MCF 10A (cell line): ENCODE measurements around the gene SREBF1. TPM values are rescaled to one million over a fixed set of nuclear protein-coding genes. Genes with fewer than 3 reads are reported as not detected.

ENCODE experiments used
- BruUV-seq: library from RNA; stranded (reverse); fragments of 400-500 nt; replicated peaks from 2 replicates; lab custom pipeline; 2021; lab: Mats Ljungman, UMichigan
- CTCF ChIA-PET: fragments of 300-600 bp; sonication (Branson Sonifier 250); formaldehyde crosslinking; extraction: SDS; loops from one replicate; lab custom pipeline; 2021; ENCODE audit warnings: antibody characterized with exemption, inconsistent platforms; lab: Yijun Ruan, JAX
- POLR2A ChIA-PET: fragments of 300-600, 350-650 bp; sonication (Branson Sonifier 250); formaldehyde crosslinking; extraction: SDS; loops from one replicate; lab custom pipeline; 2020; ENCODE audit warnings: antibody characterized with exemption, inconsistent platforms; lab: Yijun Ruan, JAX
- DNase-seq: peaks from one replicate; pipeline ENCODE4 v3.0.0-alpha.2; 2018; ENCODE audit not compliant: unreplicated experiment
- H3K27ac Mint-ChIP-seq: one replicate; pipeline ENCODE4 v1.8.0; 2022; ENCODE audit warnings: mild to moderate bottlenecking, low read depth, mixed read lengths; ENCODE audit not compliant: unreplicated experiment
- H3K27me3 Mint-ChIP-seq: one replicate; pipeline ENCODE4 v1.8.0; 2022; ENCODE audit warnings: mixed read lengths; ENCODE audit not compliant: insufficient read depth, unreplicated experiment
- H3K36me3 Mint-ChIP-seq: one replicate; pipeline ENCODE4 v1.8.0; 2022; ENCODE audit warnings: mild to moderate bottlenecking, moderate library complexity, mixed read lengths; ENCODE audit not compliant: insufficient read depth, unreplicated experiment
- H3K4me1 Mint-ChIP-seq: one replicate; pipeline ENCODE4 v1.8.0; 2022; ENCODE audit warnings: mixed read lengths; ENCODE audit not compliant: insufficient read depth, unreplicated experiment
- H3K4me3 Mint-ChIP-seq: one replicate; pipeline ENCODE4 v1.8.0; 2022; ENCODE audit warnings: mild to moderate bottlenecking, moderate library complexity, mixed read lengths; ENCODE audit not compliant: unreplicated experiment
- H3K9me3 Mint-ChIP-seq: one replicate; pipeline ENCODE4 v1.8.0; 2022; ENCODE audit warnings: mixed read lengths; ENCODE audit not compliant: unreplicated experiment
- CTCF ChIP-seq: fragments of 200-600 bp; IDR thresholded peaks from one replicate; pipeline ENCODE4 v1.8.0; 2022; ENCODE audit warnings: antibody characterized with exemption, mild to moderate bottlenecking; ENCODE audit not compliant: unreplicated experiment
- intact Hi-C: fragments of 100-400 bp; cut with micrococcal nuclease; formaldehyde crosslinking; loops from 2 replicates; pipeline ENCODE4 v1.14.1; 2022
- total RNA-seq: library from RNA; stranded (reverse); gene quantifications from 2 replicates; pipeline ENCODE4 v1.2.3, GENCODE V29; 2022

SREBF1 gene
- total RNA-seq, 1 experiment from 2014 or later, result 87.1 TPM

GRCh38 chr17:17852930-17853329 lies 16.1 kb upstream of the SREBF1 start:
- no peaks in the 10 kb centered on the region for H3K9me3 Mint-ChIP-seq
- H3K27me3 Mint-ChIP-seq, result no peaks in the 10 kb centered on the region
- no peak overlapping the region for H3K27ac Mint-ChIP-seq
- ChIA-PET POLR2A (interaction anchor here (0.6 to 5.3 kb wide), 4 partner anchors 11 to 144 kb away, joined by 3 to 31 read pairs (median 8); partner anchors contain the start of gene SREBF1), CTCF (interaction anchor here (1.2 to 2.2 kb wide), 3 partner anchors 8 to 15 kb away, joined by 3 to 7 read pairs (median 3); no protein-coding TSS in a partner anchor)
- no peak for DNase-seq
- BruUV-seq, result no TSS peak
- TF ChIP-seq CTCF, result no peak
- peaks cover 22% of the 10 kb centered on the region for H3K36me3 Mint-ChIP-seq
- peaks cover 6% of the 10 kb centered on the region for H3K4me1 Mint-ChIP-seq
- intact Hi-C loops, result no loop called here
- H3K4me3 Mint-ChIP-seq, result no peak overlapping the region

DNA sequence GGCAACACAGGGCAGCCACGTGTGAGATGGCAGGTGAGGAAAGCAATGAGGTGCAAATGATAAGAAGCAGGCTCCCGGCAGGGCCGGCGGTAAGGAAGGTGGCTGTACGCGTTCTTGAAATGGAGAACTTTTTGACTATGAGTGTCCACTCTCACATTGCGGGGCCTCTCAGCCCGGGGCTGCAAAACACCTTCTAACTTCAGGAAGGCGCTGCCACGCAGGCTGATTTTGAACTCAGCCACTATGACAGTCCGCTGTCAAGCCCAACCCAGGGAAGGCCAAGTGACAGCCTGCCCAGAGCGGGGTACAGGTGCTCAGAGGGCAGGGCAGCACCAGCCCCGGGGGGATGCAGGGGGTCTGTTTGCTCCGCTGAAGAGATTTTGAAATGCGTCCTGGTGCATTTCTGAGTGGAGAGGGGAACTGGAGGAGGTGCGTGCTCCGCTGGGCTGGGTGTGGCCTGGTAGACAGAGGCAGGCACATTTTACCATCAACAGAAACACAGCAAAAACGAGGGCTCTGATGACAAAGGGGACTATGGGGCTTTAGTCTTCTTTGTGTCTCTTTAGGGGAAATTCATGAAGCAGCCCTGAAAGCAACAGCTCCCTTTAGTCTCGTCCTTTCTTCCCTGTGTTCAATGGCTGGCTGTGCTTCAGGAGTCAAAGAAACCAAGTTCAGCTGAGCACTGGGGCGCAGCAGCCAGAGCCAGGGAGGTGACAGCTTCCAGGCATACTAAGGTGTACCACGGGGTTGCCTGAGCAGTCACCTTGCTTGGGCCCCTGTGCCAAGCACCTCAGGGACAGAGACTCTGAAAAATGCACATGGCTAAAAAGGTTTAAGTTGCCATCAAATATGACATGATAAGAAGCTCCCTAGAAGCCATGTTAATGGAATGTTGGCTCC lies 14.6 kb upstream of the SREBF1 start:
- POLR2A ChIA-PET, result interaction anchor here (0.7 to 5.3 kb wide), 4 partner anchors 11 to 14 kb away, joined by 3 to 31 read pairs (median 10); partner anchors contain the start of gene SREBF1
- Mint-ChIP-seq H3K27ac (no peak overlapping the region), H3K4me3 (no peak overlapping the region), H3K27me3 (no peaks in the 10 kb centered on the region), H3K9me3 (no peaks in the 10 kb centered on the region), H3K36me3 (peaks cover 24% of the 10 kb centered on the region), H3K4me1 (peaks cover 6% of the 10 kb centered on the region)
- CTCF ChIA-PET, result interaction anchor here (0.6 to 1.4 kb wide), 4 partner anchors 9 to 120 kb away, joined by 3 read pairs; no protein-coding TSS in a partner anchor
- BruUV-seq, result no TSS peak
- intact Hi-C loops, result no loop called here
- no peak for DNase-seq
- no peak for TF ChIP-seq CTCF

GRCh38 chr17:17849845-17850373 lies 13.1 kb upstream of the SREBF1 start:
- CTCF ChIA-PET, result interaction anchor here (1.1 kb wide), 1 partner anchor 9 kb away, joined by 4 read pairs; no protein-coding TSS in a partner anchor
- no peak overlapping the region for H3K4me3 Mint-ChIP-seq
- no TSS peak for BruUV-seq

More at GRCh38 chr17:17849845-17850373, 13.1 kb upstream of the SREBF1 start:
- H3K9me3 Mint-ChIP-seq, result no peaks in the 10 kb centered on the region
- H3K4me1 Mint-ChIP-seq, result peaks cover 5% of the 10 kb centered on the region
- DNase-seq, result peak; percentile 61
- TF ChIP-seq CTCF, result no peak
- peaks cover 24% of the 10 kb centered on the region for H3K36me3 Mint-ChIP-seq
- H3K27ac Mint-ChIP-seq, result no peak overlapping the region
- intact Hi-C loops, result no loop called here
- H3K27me3 Mint-ChIP-seq, result no peaks in the 10 kb centered on the region
- POLR2A ChIA-PET, result interaction anchor here (1.8 to 4.5 kb wide), 2 partner anchors 9 to 13 kb away, joined by 6 to 15 read pairs; partner anchors contain the start of gene SREBF1
